HG03378 (cell line): ENCODE measurements around the gene CHST12.
"Not testable (repeated sequence)": the region's sequence is repeated elsewhere in the genome, so short reads cannot be mapped to it uniquely, and the experiment has no call there.

Experiments used
- ATAC-seq: cut with Tn5 transposase; IDR thresholded peaks from one replicate; pipeline ENCODE4 v1.9.1; 2021; ENCODE audit warnings: mild to moderate bottlenecking, moderate library complexity; ENCODE audit not compliant: unreplicated experiment

CHST12 gene

DNA sequence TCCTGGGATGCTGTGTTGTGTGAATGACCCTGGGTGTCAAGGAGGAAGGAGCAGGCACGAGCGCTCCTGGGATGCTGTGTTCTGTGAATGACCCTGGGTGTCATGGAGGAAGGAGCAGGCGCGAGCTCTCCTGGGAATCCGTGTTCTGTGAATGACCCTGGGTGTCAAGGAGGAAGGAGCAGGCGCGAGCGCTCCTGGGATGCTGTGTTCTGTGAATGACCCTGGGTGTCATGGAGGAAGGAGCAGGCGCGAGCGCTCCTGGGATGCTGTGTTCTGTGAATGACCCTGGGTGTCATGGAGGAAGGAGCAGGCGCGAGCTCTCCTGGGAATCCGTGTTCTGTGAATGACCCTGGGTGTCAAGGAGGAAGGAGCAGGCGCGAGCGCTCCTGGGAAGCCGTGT lies 25.9 kb upstream of the CHST12 start:
- not testable (repeated sequence) for ATAC-seq

DNA sequence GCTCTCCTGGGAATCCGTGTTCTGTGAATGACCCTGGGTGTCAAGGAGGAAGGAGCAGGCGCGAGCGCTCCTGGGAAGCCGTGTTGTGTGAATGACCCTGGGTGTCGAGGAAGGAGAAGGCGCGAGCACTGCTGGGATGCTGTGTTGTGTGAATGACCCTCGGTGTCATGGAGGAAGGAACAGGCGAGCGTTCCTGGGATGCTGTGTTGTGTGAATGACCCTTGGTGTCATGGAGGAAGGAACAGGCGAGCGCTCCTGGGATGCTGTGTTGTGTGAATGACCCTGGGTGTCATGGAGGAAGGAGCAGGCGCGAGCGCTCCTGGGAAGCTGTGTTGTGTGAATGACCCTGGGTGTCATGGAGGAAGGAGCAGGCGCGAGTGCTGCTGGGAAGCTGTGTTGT lies 25.3 kb upstream of the CHST12 start:
- ATAC-seq: not testable (repeated sequence)

DNA sequence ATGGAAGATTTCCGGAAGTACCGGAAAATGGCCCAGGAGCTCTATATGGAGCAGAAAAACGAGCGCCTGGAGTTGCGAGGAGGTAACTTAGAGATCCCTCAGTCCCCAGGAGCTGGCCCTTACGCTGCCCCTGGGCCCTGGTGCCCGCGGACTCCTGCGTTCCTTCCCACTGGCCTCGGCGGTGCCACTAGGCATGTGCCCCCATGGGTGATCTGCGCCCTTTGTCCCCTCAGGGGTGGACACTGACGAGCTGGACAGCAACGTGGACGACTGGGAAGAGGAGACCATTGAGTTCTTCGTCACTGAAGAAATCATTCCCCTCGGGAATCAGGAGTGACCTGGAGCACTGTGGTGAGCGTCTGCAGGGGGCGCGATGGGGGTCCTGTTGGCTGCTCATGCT lies 24.2 kb upstream of the CHST12 start:
- no peak for ATAC-seq

DNA sequence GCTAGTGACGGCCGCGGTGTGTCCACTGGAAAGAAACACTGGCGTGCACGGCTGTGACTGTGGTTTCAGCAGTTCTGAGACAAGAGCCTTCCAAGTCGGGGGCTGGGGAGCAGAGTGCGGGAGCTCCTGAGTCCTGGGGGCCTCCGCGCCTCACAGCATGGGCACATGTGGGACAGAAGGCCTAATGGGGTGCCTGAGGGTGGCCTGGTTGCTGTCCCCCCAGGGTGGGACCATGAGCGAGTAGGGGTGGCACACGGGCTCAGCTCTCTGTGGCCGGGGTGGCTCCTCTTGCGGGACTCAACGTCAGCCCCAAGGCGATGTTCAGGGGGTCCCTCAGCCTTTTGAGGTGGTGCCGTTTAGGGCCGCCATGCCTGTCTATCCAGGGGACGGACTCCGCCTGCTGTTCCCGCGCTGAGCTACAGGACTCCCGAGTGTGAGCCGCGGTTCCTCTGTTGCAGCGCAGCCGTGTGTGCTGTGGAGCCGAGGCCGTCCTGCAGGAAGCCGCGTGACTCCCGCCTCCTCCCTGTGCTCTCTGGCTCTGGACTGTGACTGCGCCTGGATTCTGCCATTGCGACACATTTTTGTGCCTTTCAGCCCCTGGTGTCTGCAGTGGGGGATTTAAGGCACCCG lies 23.5 kb upstream of the CHST12 start:
- ATAC-seq: no peak

DNA sequence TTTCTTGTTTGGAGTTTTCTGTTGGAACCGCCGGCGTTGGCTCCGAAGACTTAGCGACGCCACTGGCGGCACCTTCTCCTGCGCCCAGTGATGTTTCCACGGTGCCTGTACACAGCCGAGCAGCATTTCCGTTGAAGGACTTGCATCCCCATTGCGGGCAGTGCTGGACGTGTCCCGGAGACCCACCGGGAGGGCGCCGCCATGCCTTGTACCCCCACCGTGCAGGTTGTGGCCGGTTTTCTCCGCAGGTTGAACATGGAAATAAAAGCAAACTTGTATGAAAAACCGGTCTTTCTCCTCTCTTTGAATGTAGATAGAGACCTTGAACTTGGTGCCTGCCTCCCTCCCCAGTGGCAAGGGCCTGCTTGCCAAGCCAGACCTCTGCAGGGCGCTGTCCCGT lies 22.9 kb upstream of the CHST12 start:
- ATAC-seq: no peak

DNA sequence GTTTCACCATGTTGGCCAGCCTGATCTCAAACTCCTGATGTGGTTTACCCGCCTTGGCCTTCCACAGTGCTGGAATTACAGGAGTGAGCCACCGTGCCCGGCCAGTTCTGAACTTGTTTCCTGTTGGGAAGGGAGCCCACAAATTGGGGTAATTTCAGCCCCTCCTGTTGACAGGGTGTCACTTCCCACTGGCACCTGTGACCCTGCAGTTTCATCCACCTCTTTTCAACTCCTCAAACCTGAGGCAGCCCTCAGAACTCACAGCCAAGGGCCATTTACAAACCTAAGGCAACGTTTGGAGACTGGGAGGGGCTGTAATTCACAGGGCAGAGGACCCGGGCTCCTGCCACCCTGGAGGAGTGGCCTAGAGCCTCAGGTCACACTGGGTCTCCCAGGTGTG lies 22.2 kb upstream of the CHST12 start:
- ATAC-seq: no peak

DNA sequence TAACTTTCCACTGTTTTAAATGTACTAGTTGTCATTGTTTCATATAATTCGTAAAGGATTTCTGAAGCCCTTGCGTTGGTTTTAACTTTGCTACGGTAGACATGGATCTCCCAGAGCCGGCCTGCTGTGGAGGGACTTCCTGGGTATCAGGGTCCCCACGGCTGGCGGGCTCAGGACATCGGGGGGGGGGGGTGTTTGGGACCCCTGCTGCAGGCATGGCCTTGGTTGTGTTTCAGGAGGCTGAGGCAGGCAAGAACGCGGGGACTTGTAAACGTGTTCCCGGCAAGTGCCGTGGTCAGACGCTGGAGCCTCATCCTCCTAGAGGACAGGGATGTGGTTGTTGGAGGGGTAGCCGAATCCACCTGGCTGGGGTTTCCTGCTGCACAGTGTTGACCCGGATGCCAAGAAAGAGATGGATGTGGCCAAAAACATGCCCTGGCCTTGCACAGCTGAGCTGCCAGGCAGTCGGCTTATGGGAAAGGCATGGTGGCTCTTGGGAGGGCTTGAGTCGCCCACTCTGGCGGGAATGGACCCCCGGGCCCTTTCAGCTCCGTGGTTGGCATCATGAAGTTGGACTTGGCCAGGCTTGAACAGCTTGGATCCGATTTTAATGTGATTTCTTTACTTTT lies 21.4 kb upstream of the CHST12 start:
- ATAC-seq: no peak

DNA sequence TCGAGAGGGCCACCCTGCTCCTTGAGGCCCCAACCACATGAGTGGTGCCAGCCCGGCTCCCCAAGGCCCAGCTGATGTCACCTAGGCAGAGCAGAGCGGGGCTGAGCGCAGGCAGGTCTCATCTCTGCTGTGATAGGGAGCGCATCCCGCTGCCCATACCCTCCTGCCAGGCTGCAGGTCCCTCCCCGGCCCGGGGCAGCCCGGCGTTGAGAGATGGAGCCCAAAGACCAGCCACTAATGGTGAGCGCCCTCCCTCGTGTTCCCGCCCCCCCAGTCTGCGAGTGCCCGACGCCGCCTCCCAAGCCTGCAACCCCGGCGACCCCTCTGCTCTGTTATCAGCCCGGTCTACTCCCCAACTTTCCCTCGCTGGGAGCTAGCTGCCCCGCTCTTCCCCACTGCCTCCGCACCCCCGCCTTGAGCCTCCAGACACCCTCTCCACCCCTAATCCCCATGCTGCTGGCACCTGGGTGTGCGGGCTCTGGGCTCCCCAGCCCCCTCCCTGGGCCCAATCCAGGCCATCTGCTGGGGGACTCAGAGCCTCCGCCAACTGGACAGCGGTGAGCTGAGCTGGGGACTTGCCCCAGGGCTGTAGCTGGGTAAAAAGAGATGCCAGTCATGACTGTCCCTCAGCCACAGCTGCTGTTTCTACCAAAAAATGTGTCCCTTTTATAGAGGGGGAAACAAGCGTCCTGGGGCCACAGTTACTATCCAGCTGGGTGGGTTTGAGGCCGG lies 19.7 kb upstream of the CHST12 start:
- ATAC-seq: no peak

DNA sequence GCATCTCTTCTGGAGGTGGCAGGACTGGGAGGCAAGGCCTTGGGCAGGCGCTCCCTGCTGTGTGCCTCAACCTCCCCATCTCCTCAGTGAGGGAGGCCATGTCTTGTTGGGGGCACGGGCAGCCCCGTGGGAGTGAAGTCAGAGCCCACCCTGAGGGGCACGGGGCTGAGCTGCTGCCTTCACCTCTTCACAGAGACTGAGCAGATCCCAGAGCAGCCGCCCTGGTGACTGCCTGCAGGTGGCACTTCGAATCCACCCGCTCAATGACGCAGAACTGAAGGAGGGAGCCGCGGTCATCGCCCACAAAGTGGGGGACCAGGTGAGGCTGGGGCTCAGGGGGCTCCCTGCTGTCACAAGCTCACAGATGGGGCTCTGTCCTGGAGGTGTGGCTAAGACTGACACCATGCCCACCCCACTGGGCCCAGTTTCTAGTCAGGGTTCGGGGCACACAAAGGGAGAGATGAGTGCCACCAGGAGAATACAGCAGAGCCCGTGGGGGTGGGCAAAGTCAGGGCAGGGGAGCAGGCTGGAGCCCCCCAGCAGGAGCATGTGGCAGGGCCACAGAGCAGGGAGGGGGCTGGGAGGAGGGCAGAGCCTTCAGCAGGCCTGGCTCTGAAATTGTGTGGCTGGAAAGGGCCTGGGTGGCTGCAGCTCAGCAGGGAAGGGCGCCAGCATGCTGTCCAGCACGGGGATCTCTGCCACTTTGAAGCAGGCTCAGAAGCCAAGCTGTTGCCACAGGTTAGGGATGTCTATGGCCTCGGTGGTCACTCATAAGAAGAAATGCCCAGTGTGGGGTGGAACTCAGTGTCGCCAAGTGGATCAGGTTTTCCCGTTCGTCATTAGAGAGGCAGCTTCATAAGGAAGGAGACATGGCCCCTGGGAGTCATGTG lies 18.8 kb upstream of the CHST12 start:
- no peak for ATAC-seq

DNA sequence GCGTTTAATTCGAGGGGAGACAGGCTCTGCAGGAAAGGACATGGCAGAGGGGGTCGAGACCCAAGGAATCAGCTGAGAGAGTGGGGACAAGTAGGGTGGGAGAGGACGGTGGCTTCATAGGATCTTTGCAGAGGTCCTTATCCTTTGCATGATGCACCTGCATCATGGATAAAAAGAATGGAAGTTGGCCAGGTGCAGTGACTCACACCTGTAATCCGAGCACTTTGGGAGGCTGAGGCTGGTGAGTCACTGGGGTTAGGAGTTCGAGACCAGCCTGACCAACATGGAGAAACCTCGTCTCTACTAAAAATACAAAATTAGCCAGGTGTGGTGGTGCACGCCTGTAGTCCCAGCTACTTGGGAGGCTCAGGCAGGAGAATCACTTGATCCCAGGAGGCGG lies 17.3 kb upstream of the CHST12 start:
- not testable (repeated sequence) for ATAC-seq

DNA sequence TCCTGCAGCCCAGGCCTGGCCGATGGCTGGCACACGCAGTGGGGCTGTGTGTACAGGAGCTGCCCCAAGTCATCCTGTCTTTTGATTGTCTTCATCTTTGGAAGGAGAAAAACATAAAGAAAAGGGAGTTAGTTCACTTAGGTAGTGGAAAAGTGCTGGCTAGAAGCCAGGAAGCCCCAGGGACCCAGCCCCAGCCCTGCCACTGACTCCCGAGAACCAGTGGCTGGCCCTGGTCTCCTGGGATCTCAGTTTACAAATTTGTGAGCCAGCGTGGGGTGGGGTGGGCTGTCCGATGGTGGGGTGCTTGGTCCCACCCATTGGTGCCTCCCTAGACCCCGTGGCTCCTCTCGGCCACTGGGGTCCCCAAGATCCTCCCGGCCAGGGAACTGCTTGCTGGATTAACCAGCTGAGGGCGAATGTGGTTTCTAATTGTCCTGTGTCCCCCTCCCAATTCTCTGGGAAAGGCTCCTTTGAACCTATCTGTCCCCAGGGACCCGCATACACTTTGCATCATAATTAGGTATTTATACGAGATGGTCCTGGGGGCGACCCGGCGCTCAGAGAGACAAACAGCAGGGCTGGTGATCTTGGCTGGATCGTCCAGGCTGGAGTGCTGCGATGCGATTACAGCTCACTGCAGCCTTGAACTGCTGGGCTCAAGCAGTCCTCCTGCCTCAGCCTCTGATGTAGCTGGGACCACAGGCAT lies 16.3 kb upstream of the CHST12 start:
- ATAC-seq: no peak

DNA sequence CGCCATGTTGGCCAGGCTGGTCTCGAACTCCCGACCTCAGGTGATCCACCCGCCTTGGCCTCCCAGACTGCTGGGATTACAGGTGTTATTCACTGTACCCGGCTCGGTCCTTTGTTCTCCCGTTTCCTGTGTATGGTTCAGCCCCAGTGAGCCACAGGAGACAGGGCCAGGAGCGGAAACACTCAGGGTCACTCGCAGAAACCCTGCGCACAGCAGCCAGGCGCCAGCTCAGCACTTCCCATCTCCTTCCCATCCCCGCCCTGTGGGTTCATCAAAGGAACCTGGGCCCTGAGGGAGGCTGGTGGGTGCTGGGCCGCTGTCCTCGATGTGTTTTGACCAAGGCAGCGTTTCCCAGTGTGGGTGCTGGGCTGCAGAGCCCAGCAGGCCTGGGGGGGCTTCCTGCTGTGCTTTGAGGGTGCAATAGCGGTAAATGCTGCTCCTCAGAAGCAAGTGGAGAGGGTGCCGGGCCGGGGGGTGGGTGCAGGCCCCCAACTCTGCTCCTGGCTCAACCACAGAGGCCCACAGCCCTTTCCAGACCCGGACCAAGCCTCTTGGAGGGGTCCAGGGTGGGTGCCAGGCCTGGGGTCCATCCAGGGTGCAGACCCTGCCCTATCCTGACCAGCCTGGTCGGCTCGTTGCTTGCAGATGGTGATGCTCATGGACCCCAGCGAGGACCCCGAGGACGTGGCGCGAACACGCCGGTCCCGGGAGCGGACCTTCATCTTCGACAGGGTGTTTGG lies 15.3 kb upstream of the CHST12 start:
- no peak for ATAC-seq

DNA sequence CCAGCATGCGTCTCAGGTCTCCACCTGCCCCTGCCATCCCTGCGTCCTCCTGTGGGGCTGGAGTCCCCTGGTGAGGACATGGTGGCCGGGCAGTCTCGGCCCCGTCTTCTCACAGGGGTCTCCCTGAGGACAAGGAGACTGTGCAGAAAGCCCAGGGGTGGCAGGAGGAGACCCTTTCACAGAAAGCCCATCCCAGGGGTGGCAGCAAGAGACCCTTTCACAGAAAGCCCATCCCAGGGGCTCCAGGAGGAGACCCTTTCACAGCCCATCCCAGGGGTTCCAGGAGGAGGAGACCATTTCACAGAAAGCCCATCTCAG lies 14.8 kb upstream of the CHST12 start:
- ATAC-seq: no peak

DNA sequence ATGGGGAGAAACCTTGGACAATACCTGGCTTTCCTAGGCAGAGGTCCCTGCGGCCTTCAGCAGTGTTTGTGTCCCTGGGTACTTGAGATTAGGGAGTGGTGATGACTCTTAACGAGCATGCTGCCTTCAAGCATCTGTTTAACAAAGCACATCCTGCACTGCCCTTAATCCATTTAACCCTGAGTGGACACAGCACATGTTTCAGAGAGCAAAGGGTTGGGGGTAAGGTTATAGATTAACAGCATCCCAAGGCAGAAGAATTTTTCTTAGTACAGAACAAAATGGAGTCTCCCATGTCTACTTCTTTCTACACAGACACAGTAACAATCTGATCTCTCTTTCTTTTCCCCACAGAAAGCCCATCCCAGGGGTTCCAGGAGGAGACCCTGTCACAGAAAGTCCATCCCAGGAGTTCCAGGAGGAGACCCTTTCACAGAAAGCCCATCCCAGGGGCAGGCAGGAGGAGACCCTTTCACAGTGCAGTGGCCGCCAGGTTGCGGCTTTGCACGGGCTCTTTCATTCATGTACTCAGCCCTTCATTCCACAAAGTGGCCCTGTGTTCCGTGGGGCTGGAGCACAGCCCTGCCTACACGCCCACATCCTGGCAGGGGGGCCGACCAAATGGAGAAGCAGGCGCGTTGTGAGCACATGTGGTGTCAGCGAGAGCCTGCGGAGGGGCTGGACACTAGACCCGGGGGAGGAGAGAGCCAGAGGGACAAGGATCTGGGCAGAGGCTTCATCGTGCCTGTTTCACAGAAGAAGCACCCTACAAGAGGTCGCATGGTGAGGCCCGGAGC lies 13.2 kb upstream of the CHST12 start:
- not testable (repeated sequence) for ATAC-seq

DNA sequence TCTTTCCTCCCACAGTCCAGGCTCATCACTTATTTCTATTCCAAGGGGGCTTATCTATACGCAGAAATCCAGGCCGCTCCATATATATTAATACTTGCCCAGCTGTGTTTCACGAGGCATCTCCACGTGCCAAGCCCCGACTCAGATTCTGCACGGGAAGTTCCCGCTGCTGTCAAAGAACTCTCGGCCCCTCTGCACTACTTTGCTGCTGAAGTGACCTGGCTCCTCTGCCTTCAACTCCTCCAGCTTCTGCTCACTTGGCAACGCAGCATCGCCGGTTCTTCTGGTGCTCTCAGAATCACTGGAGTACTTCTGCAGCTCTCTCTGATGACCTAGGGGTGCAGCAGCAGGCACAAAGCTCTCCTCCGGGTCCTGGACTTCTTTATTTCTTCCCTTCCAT lies 9.7 kb upstream of the CHST12 start:
- ATAC-seq: no peak

DNA sequence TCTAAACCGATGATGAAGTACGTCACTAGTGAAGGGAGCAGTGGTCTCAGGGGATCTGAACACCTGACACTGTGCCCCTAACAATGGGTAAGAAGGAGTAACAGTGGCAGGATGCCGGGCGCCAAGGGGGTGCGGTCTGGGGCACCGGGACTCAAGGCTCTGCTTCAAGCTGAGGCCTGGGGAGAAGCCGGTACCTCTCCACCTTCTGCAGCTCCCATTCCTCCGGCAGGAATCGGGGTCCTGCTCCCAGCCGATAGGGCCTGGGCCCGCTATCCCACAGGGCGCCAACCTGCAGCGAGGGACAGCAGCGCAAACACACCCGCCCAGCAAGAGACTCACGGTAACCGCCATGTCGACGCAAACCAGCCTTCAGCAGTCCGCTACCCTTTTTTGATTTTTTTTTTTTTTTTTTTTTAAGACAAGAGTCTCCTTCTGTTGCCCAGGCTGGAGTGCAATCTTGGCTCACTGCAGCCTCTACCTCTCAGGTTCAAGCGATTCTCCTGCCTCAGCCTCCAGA lies 8.8 kb upstream of the CHST12 start:
- ATAC-seq: no peak

DNA sequence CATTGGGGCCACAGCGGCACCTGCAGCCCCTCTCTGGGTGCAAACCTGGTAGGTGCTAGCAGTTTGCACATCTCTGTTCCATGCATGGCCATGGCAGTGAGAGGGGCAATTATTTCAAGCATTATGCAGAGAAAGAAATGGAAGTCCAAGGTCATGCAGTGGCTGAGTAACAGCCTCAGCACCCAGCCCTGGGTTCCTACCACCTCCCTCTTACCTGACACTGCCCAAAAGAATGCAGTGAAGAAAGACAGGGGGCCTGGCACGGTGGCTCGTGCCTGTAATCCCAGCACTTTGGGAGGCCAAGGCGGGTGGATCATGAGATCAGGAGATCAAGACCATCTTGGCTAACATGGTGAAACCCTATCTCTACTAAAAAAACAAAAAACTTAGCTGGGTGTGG lies 4.9 kb upstream of the CHST12 start:
- no peak for ATAC-seq

DNA sequence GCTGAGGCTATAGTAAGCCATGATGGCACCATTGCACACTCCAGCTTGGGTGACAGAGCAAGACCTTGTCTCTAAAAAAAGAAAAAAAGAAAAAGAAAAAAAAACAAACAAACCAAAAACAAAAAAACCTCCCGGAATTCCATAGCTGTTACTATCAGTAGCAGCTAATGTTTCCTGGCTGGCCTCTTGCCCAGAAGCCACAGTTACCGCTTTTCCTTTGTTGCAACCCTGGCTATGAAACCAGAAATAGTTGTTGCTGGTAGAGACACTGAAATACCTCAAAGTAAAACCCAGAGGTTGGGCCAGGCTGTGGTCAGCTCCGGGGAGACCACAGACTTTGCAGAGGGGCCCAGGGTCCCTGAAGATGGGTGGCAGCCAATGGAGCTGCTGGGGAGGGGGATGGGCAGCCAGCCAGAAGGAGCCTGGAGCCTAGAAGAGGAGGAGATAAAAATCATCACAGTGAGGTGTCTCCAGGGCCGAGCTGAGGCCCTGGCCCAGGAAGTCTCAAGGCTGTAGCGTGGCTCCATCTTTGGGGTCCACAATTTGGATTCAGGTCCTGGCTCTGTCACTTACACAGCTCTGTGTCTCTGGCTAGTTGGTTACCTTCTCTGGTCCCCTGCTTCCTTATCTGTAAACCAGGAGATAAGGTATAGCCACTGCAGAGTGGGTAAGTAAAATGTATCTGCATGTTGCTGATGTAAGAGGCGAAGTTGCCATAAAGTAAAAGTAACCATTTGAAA lies 3.4 kb upstream of the CHST12 start:
- ATAC-seq: no peak

DNA sequence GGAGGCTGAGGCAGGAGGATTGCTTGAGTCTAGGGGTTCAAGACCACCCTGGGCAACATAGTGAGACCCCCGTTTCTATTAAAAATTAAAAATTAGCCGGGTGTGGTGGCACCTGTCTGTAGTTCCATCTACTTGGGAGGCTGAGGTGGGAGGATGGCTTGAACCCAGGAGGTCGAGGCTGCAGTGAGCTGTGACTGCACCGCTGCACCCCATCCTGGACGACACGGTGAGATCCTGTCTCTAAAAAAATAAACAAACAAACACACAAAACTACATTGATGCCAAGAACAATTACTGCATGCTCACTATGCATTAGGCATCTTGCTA lies 761 bp upstream of the CHST12 start:
- ATAC-seq: no peak
